ENCODE data around the gene PCMT1.

GRCh38 chr6:149750136-149750609 lies 632 bp downstream of the PCMT1 start:
- TF ChIP-seq CTCF (IDR thresholded peaks at IDR 0.05) (no peak), POLR2A (IDR thresholded peaks at IDR 0.05) (no peak)
